Breast epithelium (tissue), 4 donors: ENCODE results near the gene RAB42. TPM values are rescaled to one million over a fixed set of nuclear protein-coding genes. Genes with fewer than 3 reads are reported as not detected.

Experiments used
- DNase-seq, 2 donors: peaks; one replicate each; pipeline ENCODE4 v3.0.0-alpha.2; 2019; ENCODE audit warnings: low spot score in 2 of 2
- H3K27ac ChIP-seq, 2 donors: fragments of 200-600 bp; sonication (generic) in 1 of 2; one replicate each; pipeline ENCODE4 v1.5.1; 2016 to 2019; ENCODE audit warnings: mild to moderate bottlenecking in 1 of 2
- H3K27me3 ChIP-seq, 2 donors: fragments of 200-600 bp; sonication (generic) in 1 of 2; one replicate each; pipeline versions ENCODE4 v1.5.1 to v1.6.0; 2017 to 2019; ENCODE audit warnings: control low read depth in 1 of 2, mild to moderate bottlenecking in 1 of 2
- H3K36me3 ChIP-seq: fragments of 200-600 bp; one replicate; pipeline ENCODE4 v1.5.1; 2019
- H3K4me1 ChIP-seq, 2 donors: fragments of 200-600 bp; sonication (generic); one replicate each; pipeline ENCODE4 v1.5.1; 2016 to 2019; ENCODE audit warnings: control low read depth in 1 of 2
- H3K4me3 ChIP-seq, 3 donors: fragments of 200-600 bp; sonication (generic); 1 replicate in 2 of 3; 2 replicates in 1 of 3; pipeline ENCODE4 v1.5.1; 2016 to 2019; ENCODE audit warnings: mild to moderate bottlenecking in 3 of 3, moderate library complexity in 2 of 3
- H3K9me3 ChIP-seq, 2 donors: fragments of 200-600 bp; sonication (generic) in 1 of 2; one replicate each; pipeline ENCODE4 v1.5.1; 2016 to 2019; ENCODE audit warnings: control low read depth in 1 of 2
- POLR2A ChIP-seq: fragments of 450-650 bp; IDR thresholded peaks from one replicate; pipeline ENCODE4 v1.6.1; 2016; ENCODE audit warnings: antibody characterized with exemption, mild to moderate bottlenecking, moderate library complexity
- POLR2AphosphoS5 ChIP-seq, 3 donors: sonication (generic); formaldehyde crosslinking; IDR thresholded peaks; one replicate each; pipeline ENCODE4 v1.6.1; 2017; ENCODE audit warnings: antibody characterized with exemption in 3 of 3
- intact Hi-C: fragments of 100-400 bp; cut with DNase I; formaldehyde crosslinking; loops from one replicate; pipeline ENCODE4 v1.15.1; 2023; ENCODE audit warnings: low total_unique reads
- total RNA-seq, 3 donors: library from RNA; depleted of rRNA; stranded (reverse); fragments of >200 nt; gene quantifications; one replicate each; pipeline ENCODE4 v1.1.0, GENCODE V29; 2016
- TF ChIP-seq, protein P1 (sequence below), 3 donors: fragments of 450-650 bp; IDR thresholded peaks; one replicate each; pipeline ENCODE4 v1.5.1; 2016 to 2017; ENCODE audit warnings: antibody characterized with exemption in 3 of 3, mild to moderate bottlenecking in 3 of 3, moderate library complexity in 3 of 3

The RAB42 gene
- total RNA-seq, 3 donors from 2014 or later, result 6.9 to 18.6 (median 8.0) TPM

GRCh38 chr1:28573564-28573963 lies 18.5 kb upstream of the RAB42 start:
- intact Hi-C loops, result no loop called here
- DNase-seq, result no peak
- no peak for TF ChIP-seq POLR2AphosphoS5 (IDR thresholded peaks at IDR 0.05)
- TF ChIP-seq POLR2A, result no peak
- TF ChIP-seq, protein P1, sequence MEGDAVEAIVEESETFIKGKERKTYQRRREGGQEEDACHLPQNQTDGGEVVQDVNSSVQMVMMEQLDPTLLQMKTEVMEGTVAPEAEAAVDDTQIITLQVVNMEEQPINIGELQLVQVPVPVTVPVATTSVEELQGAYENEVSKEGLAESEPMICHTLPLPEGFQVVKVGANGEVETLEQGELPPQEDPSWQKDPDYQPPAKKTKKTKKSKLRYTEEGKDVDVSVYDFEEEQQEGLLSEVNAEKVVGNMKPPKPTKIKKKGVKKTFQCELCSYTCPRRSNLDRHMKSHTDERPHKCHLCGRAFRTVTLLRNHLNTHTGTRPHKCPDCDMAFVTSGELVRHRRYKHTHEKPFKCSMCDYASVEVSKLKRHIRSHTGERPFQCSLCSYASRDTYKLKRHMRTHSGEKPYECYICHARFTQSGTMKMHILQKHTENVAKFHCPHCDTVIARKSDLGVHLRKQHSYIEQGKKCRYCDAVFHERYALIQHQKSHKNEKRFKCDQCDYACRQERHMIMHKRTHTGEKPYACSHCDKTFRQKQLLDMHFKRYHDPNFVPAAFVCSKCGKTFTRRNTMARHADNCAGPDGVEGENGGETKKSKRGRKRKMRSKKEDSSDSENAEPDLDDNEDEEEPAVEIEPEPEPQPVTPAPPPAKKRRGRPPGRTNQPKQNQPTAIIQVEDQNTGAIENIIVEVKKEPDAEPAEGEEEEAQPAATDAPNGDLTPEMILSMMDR (IDR thresholded peaks at IDR 0.05), result no peak
- Histone ChIP-seq H3K27ac (no peak overlapping the region), H3K27me3 (no peaks in the 10 kb centered on the region), H3K4me1 (no peaks in the 10 kb centered on the region), H3K36me3 (peaks cover 5% of the 10 kb centered on the region), H3K4me3 (no peak overlapping the region), H3K9me3 (no peaks in the 10 kb centered on the region)

DNA sequence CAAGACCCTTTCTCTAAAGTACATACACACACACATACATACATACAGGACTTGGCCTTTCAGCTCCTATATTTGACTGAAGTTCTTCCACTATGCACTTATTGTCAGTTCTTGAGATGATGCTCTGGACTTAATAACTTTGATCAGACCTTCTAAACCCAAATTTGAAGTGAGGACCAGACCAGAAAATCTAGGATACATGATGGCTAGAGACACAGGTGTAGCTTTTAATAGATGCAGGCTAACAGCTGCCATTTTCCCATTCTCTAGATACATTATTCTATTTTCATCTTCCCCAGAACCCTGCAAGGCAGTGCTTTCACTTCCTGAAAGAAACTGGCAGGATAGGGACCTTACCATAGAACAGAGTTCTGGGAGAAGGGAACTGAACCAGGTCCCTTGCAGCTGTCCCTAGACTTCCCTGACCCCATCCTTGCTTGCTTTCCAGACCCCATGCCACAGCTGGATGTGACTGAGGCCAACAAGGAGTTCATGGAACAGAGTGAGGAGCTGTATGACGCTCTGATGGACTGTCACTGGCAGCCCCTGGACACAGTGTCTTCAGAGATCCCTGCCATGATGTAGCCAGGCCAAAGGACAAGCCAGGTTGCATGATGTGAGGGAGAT lies 14.9 kb upstream of the RAB42 start:
- no peaks in the 10 kb centered on the region for H3K9me3 ChIP-seq
- H3K27ac ChIP-seq, result no peak overlapping the region
- TF ChIP-seq POLR2A, result no peak
- TF ChIP-seq, protein P1 (IDR thresholded peaks at IDR 0.05), result no peak
- TF ChIP-seq POLR2AphosphoS5 (IDR thresholded peaks at IDR 0.05), result no peak
- no peak for DNase-seq
- peaks cover 0 to 10% of the 10 kb centered on the region in 2 donors for H3K4me1 ChIP-seq
- no peak overlapping the region for H3K4me3 ChIP-seq
- H3K27me3 ChIP-seq, result no peaks in the 10 kb centered on the region
- no peaks in the 10 kb centered on the region for H3K36me3 ChIP-seq
- intact Hi-C loops, result no loop called here

GRCh38 chr1:28577738-28578536 lies 14.1 kb upstream of the RAB42 start:
- Histone ChIP-seq H3K4me3 (no peak overlapping the region), H3K4me1 (peaks cover 0 to 10% of the 10 kb centered on the region in 2 donors), H3K36me3 (no peaks in the 10 kb centered on the region), H3K27me3 (no peaks in the 10 kb centered on the region), H3K9me3 (no peaks in the 10 kb centered on the region), H3K27ac (no peak overlapping the region)
- no peak for DNase-seq
- TF ChIP-seq, protein P1 (IDR thresholded peaks at IDR 0.05), result no peak
- TF ChIP-seq POLR2AphosphoS5 (IDR thresholded peaks at IDR 0.05) (no peak), POLR2A (no peak)
- intact Hi-C loops, result no loop called here

- no peak for DNase-seq
- Histone ChIP-seq H3K27me3 (no peaks in the 10 kb centered on the region), H3K36me3 (no peaks in the 10 kb centered on the region), H3K4me3 (no peak overlapping the region), H3K27ac (peak overlapping the region in 1 of 2 donors; percentile 36), H3K9me3 (no peaks in the 10 kb centered on the region), H3K4me1 (peaks cover 0 to 10% of the 10 kb centered on the region in 2 donors)
- intact Hi-C loops, result no loop called here
- TF ChIP-seq POLR2AphosphoS5 (IDR thresholded peaks at IDR 0.05), result no peak
- TF ChIP-seq, protein P1 (IDR thresholded peaks at IDR 0.05), result no peak
- no peak for TF ChIP-seq POLR2A
Measured at GRCh38 chr1:28578696-28579218, 13.3 kb upstream of the RAB42 start.

GRCh38 chr1:28579401-28579800 lies 12.7 kb upstream of the RAB42 start:
- intact Hi-C loops, result no loop called here
- Histone ChIP-seq H3K4me3 (peak overlapping the region in 1 of 3 donors; percentile 91), H3K27me3 (no peaks in the 10 kb centered on the region), H3K9me3 (no peaks in the 10 kb centered on the region), H3K27ac (no peak overlapping the region), H3K36me3 (no peaks in the 10 kb centered on the region), H3K4me1 (peaks cover 0 to 10% of the 10 kb centered on the region in 2 donors)
- no peak for DNase-seq
- TF ChIP-seq, protein P1 (IDR thresholded peaks at IDR 0.05), result no peak
- no peak for TF ChIP-seq POLR2AphosphoS5 (IDR thresholded peaks at IDR 0.05)
- TF ChIP-seq POLR2A, result no peak
